ENCODE results near the gene PWWP2B.

The PWWP2B gene

DNA sequence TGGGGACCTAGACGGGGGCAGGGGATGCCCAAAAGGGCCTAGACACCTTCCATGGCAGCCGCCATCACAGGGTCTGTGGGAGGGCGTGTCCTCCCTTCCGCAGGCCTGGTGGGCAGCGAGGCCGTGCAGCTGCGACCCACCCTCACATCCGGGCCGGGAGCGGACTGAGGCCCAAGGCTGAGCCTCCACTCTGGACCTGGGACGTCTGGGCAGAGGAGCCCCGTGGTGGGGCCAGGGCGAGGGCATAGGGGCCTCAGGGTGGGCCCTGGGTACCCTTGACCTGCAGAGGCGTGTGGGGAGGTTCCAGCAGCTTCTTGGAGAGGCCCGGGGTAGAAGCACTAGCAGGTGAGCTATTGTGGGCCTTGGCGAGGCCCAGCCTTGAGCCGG lies 49.2 kb downstream of the PWWP2B start:
- no peak overlapping the region for H3K4me3 ChIP-seq (ENCODE audit: control insufficient read depth, low read depth, low read length)
- TF ChIP-seq, protein P1, sequence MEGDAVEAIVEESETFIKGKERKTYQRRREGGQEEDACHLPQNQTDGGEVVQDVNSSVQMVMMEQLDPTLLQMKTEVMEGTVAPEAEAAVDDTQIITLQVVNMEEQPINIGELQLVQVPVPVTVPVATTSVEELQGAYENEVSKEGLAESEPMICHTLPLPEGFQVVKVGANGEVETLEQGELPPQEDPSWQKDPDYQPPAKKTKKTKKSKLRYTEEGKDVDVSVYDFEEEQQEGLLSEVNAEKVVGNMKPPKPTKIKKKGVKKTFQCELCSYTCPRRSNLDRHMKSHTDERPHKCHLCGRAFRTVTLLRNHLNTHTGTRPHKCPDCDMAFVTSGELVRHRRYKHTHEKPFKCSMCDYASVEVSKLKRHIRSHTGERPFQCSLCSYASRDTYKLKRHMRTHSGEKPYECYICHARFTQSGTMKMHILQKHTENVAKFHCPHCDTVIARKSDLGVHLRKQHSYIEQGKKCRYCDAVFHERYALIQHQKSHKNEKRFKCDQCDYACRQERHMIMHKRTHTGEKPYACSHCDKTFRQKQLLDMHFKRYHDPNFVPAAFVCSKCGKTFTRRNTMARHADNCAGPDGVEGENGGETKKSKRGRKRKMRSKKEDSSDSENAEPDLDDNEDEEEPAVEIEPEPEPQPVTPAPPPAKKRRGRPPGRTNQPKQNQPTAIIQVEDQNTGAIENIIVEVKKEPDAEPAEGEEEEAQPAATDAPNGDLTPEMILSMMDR (conservative IDR thresholded peaks at IDR 0.05; ENCODE audit: control insufficient read depth, insufficient read depth, low read depth, low read length), result no peak
- no peak for DNase-seq (ENCODE audit: low read depth)

DNA sequence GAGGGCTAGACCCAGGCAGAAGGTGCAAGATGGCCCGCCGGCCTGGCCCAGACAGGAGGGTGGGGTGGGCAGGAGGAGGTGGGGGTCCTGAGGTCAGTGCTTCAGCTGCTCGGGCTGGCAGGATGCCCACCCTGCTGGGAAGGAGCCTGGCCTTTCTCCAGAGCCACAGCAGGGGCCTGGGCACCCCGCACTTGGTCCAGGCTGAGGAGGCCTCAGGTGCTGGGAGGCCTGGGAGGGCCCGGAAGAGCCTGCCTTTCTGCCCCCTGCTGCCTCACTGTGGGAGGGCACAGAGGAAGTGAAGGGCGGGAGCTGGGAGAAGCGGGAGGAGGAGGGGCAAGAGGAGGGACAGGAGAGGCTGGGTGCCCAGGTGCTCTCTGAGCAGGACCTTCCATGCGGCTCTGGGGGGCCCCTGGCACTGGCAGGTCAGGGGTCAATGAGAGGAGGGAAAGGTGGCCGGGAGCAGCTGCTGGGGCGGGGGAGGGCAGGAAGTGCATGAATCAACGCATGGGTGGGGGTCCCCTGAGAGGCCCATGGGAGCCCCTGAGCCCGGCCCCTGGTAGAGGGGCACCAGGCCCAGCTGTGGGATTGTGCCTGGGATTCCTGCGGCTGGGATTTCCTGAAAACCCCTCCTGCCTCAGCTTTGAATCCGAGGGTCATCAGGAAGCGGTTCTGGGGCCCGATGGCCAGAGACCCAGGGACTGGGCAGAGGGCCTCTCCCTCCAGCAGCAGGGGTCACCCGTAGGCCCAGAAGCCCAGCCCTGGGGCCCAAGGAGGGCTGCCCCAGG lies 49.9 kb downstream of the PWWP2B start:
- H3K4me3 ChIP-seq (ENCODE audit: control insufficient read depth, low read depth, low read length), result no peak overlapping the region
- peak; percentile 14 for DNase-seq (ENCODE audit: low read depth)
- TF ChIP-seq, protein P1 (conservative IDR thresholded peaks at IDR 0.05; ENCODE audit: control insufficient read depth, insufficient read depth, low read depth, low read length), result peak; percentile 26

DNA sequence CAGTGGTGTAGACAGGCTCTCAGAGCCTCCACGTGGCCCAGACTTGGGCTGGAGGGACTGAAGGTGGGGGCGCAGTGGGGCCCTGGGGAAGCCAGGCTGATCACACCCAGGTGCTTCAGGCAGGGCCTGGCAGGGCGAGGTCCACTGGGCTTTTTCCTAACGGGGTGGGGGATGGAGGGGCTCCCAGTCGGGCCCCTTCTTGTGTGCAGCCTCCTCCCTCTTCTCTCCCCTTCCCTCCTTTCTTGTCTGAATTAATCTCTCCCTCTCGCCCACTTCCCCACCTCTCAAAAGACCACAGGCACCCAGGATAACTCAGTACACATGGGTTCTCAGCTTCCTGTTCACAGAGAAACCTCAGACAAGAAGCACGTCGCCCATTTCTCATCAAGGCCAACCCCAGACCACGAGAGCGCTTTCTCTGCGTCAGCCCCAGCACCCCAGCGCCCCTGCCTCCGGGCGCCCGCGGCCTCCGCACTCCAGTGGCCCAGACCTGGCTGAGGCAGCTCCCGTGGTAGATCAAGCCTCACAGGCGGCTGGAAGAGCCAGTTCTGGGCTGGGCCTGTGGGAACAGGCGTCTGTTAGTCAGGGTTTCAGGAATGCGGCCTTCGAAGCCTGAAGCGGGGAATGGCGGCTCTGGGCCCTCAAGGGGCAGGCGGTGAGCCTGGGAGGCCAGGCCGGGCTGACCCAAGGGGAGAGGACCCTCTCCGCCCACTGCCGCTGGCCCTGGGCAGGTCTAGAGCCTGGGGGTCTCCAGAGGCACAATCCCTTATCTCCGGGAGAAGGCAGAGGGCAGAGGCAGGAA lies 50.6 kb downstream of the PWWP2B start:
- peak; percentile 67 for DNase-seq (ENCODE audit: low read depth)
- no peak overlapping the region for H3K4me3 ChIP-seq (ENCODE audit: control insufficient read depth, low read depth, low read length)
- TF ChIP-seq, protein P1 (conservative IDR thresholded peaks at IDR 0.05; ENCODE audit: control insufficient read depth, insufficient read depth, low read depth, low read length), result no peak

DNA sequence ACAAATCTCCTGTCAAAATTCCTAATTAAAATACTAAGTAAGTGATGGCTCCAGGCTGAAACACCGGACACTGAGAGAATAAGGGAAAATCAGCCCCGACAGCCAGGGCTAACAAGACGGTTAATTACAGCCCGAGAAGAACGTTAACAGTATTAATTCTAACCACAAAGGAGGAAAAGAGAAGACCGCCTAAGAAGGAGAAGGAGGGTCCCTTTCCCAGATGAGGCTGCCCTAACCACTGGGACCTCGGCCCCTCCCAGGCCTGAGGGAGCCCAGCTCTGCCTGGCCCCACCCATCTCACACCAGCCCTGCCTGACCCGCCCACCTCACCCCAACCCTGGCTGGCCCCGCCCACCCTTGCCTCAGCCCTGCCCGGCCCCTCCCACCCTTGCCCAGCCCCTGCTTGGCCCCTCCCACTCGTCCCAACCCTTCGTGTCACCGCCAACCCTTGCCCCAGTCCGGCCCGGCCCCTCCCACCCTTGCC lies 51.3 kb downstream of the PWWP2B start:
- no peak overlapping the region for H3K4me3 ChIP-seq (ENCODE audit: control insufficient read depth, low read depth, low read length)
- TF ChIP-seq, protein P1 (conservative IDR thresholded peaks at IDR 0.05; ENCODE audit: control insufficient read depth, insufficient read depth, low read depth, low read length), result no peak
- DNase-seq (ENCODE audit: low read depth), result peak; percentile 38

DNA sequence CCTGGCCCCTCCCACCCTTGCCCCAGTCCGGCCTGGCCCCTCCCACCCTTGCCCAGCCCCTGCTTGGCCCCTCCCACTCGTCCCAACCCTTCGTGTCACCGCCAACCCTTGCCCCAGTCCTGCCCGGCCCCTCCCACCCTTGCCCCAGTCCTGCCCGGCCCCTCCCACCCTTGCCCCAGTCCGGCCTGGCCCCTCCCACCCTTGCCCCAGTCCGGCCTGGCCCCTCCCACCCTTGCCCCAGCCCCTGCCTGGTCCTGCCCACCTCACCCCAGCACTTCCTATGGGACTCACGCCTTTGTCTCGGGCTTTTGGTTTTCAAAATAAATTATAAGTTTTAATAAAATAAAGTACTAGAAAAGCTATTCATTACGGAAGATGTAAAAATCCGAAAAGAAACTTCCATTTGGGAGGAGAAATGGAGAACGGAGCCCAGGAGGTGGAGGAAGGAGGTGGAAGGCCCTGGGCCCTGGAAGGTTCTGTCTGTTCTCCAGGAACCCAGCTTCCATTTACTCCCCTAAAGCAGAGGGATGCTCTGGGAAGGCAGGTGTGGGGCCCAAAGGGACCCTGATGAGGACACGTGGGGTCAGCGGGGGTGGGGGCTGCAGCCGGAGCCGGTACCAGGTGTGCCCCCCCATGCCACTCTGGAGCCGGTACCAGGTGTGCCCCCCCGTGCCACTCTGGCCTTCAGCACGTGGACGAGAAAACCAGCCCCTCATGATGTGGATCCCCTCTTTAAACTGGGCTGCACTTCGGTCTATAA lies 52.2 kb downstream of the PWWP2B start:
- no peak overlapping the region for H3K4me3 ChIP-seq (ENCODE audit: control insufficient read depth, low read depth, low read length)
- DNase-seq (ENCODE audit: low read depth), result peak; percentile 8
- TF ChIP-seq, protein P1 (conservative IDR thresholded peaks at IDR 0.05; ENCODE audit: control insufficient read depth, insufficient read depth, low read depth, low read length), result no peak

DNA sequence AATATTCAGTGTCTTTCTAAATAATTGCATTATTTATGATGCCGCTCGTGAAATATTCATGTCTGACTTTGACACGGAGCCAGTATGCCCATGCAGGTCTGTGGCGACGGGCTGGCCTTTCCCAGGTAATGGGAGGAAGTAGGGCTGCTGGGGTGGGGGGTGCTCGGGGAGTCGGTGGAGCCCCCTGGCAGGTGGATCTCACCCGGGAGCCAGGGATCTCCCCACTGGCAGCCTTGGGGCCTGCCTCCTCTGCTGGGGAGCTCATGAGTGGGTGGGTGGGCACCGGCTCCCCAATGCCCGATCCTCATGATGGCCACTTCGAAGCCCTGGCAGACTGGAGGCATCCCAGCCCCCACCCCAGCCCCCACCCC lies 52.8 kb downstream of the PWWP2B start:
- H3K4me3 ChIP-seq (ENCODE audit: control insufficient read depth, low read depth, low read length), result no peak overlapping the region
- DNase-seq (ENCODE audit: low read depth), result no peak
- TF ChIP-seq, protein P1 (conservative IDR thresholded peaks at IDR 0.05; ENCODE audit: control insufficient read depth, insufficient read depth, low read depth, low read length), result no peak

All from fibroblast of mammary gland (primary cell).